Astrocyte of the cerebellum (primary cell): ENCODE measurements around the gene PLCD4.

Experiments
- DNase-seq: peaks from one replicate; pipeline ENCODE4 v3.0.0-alpha.2; 2011; ENCODE audit warnings: low read depth
- H3K4me3 ChIP-seq: 2 replicates; pipeline ENCODE4 v1.5.1; 2011; ENCODE audit warnings: mild to moderate bottlenecking, low read depth, low read length, moderate library complexity
- CTCF ChIP-seq: IDR thresholded peaks from 2 replicates; pipeline ENCODE4 v1.5.1; 2012; ENCODE audit warnings: low read length, low read depth, moderate library complexity, mild to moderate bottlenecking; ENCODE audit errors: missing control alignments
- in situ Hi-C: cut with HindIII; loops from 2 replicates; pipeline ENCODE4 v1.10.0; 2017; ENCODE audit warnings: low sequenced_read_pairs

The PLCD4 gene

GRCh38 chr2:218568190-218569037 is 39.3 kb upstream of the PLCD4 start, which contains the start of the genes CNOT9 and USP37:
TSS of gene CNOT9 (plus strand) at chr2:218568839. CDS start at chr2:218568955, 116 bp downstream.
TSS of gene USP37 (minus strand) at chr2:218568351. CDS start at chr2:218558653, 9,698 bp downstream.
- in situ Hi-C loops: loop anchor here (5.0 kb wide), 1 partner anchor 86 kb away; no protein-coding TSS in a partner anchor
- DNase-seq: peak; percentile 95
- TF ChIP-seq CTCF: no peak
- peak within 1 kb of the TSS; percentile 81 for H3K4me3 ChIP-seq

DNA sequence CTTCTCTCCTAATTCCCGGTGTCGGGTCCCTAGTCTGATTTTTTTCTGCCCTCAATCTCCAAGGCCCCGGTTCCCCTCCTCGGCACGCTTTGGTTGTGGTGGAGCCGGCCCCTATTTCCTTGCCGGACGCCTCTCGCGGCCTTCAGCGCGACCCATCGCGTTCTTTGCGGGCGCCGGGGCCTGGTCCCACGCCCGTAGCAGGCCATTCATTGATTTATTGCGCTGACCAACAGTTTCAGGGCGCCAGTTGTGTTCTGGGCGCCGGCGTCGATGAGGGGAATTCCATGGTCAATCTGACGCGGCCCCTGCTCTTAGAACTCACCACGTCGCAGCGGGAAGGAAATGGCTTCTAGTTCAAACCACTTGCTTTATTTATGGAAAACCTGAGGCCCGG is 38.7 kb upstream of the PLCD4 start:
- peak; percentile 64 for DNase-seq
- in situ Hi-C loops: loop anchor here (5.0 kb wide), 1 partner anchor 87 kb away; no protein-coding TSS in a partner anchor
- no peak for TF ChIP-seq CTCF
- H3K4me3 ChIP-seq: peak overlapping the region; percentile 81

DNA sequence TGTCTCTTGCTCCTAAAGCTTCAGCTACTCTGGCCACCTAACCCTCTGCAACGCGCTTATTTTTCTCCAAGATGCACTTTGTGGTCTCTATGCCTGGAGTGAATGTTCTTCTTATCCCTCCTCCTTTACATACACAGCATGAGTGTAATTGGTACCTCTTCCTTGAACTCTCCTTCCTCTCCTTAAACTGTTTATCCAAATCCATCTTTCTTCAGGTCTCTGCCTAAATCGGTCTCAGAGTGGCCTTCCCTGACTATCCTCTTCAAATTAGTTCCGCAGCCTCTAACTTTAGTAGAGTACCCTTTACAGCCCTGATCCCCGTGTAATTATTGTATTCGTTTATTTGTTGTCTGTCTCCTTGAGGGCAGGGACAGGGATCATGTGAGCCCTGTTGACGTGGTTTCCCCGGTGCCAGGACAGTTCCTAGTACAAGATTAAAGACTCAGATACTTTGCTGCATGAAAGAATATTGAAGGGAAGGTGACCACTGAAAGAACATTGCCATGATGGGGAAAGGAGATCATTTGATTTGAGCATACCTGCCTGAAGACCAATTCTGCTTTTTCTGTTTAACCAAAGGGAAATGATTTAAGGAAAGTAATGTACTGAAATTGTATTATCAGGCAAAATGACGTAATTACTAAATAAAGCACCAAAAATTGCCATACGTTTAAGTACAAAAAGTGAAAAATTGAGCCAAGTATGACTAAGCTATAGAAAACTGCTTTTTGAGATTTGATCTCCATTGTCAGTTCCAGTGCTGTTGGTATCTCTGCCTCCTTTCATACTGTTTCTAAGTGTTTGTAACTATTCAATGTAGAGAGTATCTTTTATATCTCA is 37.8 kb upstream of the PLCD4 start:
- no peak for TF ChIP-seq CTCF
- no peak for DNase-seq
- in situ Hi-C loops: loop anchor here (5.0 kb wide), 2 partner anchors 87 to 88 kb away; partner anchors contain the start of genes BCS1L and ZNF142
- H3K4me3 ChIP-seq: peak overlapping the region; percentile 81

- no peak for TF ChIP-seq CTCF
- H3K4me3 ChIP-seq: peak overlapping the region; percentile 81
- DNase-seq: no peak
- in situ Hi-C loops: loop anchor here (5.0 kb wide), 1 partner anchor 86 kb away; the partner anchor contains the start of genes BCS1L and ZNF142
Measured at GRCh38 chr2:218570850-218571249, 36.8 kb upstream of the PLCD4 start.

DNA sequence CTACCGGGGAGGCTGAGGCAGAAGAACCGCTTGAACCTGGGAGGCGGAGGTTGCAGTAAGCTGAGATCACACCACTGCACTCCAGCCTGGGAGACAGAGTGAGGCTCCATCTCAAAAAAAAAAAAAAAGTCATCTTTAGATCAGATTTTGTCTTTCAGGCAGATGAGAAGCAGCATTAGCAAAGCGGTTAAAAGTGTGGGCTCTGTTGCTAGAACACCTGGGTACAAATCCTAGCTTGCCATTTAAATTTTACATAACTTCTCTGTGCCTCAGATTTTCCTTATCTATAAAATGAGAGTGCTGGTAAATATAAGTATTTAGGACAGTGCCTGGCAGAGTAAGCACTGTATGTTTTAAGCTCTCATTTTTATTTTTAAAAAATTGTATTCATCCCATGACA is 30.8 kb upstream of the PLCD4 start:
- in situ Hi-C loops: no loop called here
- DNase-seq: no peak
- no peak for TF ChIP-seq CTCF
- no peak overlapping the region for H3K4me3 ChIP-seq
